NT2/D1 (cell line): ENCODE results near the gene ZFYVE9.

Source experiments
- DNase-seq: peaks from one replicate; pipeline ENCODE4 v3.0.0-alpha.2; 2011; ENCODE audit warnings: low read depth, low spot score
- H3K27me3 ChIP-seq: 2 replicates; pipeline ENCODE4 v1.6.0; 2011; ENCODE audit warnings: mild to moderate bottlenecking; ENCODE audit not compliant: insufficient read length, insufficient read depth
- H3K36me3 ChIP-seq: 2 replicates; pipeline ENCODE4 v1.6.1; 2011; ENCODE audit warnings: mild to moderate bottlenecking, low read length, mixed read lengths; ENCODE audit not compliant: insufficient read depth, insufficient read length
- H3K4me1 ChIP-seq: 2 replicates; pipeline ENCODE4 v1.5.1; 2011; ENCODE audit not compliant: insufficient read depth, insufficient read length
- H3K4me3 ChIP-seq: 2 replicates; pipeline ENCODE4 v1.5.1; 2011; ENCODE audit warnings: low read depth; ENCODE audit not compliant: insufficient read length
- H3K9ac ChIP-seq: 2 replicates; pipeline ENCODE4 v1.6.0; 2011; ENCODE audit warnings: low read depth; ENCODE audit not compliant: insufficient read length
- H3K9me3 ChIP-seq: 2 replicates; pipeline ENCODE4 v1.5.1; 2011; ENCODE audit warnings: mild to moderate bottlenecking, low read length; ENCODE audit not compliant: insufficient read depth
- SUZ12 ChIP-seq: IDR thresholded peaks from 2 replicates; pipeline ENCODE4 v1.6.1; 2011; ENCODE audit not compliant: insufficient read length, insufficient read depth; ENCODE audit errors: extremely low read depth
- YY1 ChIP-seq: IDR thresholded peaks from 2 replicates; pipeline ENCODE4 v1.6.1; 2011; ENCODE audit not compliant: insufficient read length, insufficient read depth
- ZNF274 ChIP-seq: IDR thresholded peaks from 2 replicates; pipeline ENCODE4 v1.6.1; 2011; ENCODE audit warnings: mild to moderate bottlenecking, low read depth, low read length

Gene ZFYVE9

DNA sequence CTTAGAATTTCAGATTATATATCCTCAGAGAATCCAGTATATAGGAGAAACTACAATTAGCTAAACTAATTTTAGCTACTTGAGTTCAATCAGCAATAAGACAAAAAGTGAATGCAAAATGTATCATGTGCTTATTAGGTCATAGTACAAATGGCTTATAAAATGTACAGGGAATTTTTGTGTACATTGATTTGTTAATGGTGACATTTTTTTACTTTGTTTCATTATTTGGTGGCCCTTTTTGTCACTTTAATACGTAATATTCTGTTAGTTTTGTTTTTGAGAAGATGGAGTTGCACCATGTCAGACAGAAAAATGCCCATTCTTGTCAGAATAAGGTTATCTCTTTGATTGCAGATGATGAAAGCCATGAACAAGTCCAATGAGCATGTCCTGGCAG is 190.5 kb downstream of the ZFYVE9 start:
- DNase-seq, result no peak
- TF ChIP-seq SUZ12 (no peak), YY1 (no peak)
- H3K9me3 ChIP-seq, result no peaks in the 10 kb centered on the region
- H3K4me3 ChIP-seq, result no peak overlapping the region
- H3K4me1 ChIP-seq, result no peaks in the 10 kb centered on the region
- H3K27me3 ChIP-seq, result no peaks in the 10 kb centered on the region
- H3K36me3 ChIP-seq, result peaks cover 3% of the 10 kb centered on the region
- no peak overlapping the region for H3K9ac ChIP-seq

DNA sequence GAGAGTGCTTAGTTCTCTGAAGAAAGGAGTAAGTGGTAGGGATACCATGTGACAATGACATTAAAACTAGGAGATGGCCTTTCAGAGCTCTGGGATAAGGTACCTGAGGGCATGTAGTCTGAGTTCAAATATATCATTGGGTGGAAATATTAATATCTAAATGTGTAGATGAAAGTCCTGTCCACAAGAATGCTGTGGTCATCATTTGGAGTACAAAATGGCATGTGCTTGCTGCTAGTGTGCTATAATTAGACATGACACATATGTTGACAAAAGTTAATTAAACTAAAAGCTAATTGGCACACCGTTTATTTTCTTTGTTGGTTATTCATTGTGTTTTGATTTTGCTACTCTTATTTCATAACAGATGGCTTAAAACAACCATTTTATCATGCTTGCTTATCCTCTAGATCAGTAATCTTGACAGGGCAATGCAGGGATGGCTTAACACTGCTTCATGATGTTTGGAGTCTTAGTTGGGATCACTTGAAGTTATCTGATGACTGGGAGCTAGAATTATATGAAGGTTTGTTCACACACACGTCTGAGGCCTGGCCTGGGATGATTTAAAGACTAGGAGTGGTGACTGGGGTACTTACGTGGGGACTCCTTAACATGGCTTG is 193.1 kb downstream of the ZFYVE9 start:
- no peak overlapping the region for H3K9ac ChIP-seq
- H3K27me3 ChIP-seq, result no peaks in the 10 kb centered on the region
- no peak for DNase-seq
- no peaks in the 10 kb centered on the region for H3K4me1 ChIP-seq
- no peaks in the 10 kb centered on the region for H3K9me3 ChIP-seq
- no peak overlapping the region for H3K4me3 ChIP-seq
- H3K36me3 ChIP-seq, result peaks cover 5% of the 10 kb centered on the region
- no peak for TF ChIP-seq ZNF274
- TF ChIP-seq SUZ12, result no peak
- TF ChIP-seq YY1, result no peak

DNA sequence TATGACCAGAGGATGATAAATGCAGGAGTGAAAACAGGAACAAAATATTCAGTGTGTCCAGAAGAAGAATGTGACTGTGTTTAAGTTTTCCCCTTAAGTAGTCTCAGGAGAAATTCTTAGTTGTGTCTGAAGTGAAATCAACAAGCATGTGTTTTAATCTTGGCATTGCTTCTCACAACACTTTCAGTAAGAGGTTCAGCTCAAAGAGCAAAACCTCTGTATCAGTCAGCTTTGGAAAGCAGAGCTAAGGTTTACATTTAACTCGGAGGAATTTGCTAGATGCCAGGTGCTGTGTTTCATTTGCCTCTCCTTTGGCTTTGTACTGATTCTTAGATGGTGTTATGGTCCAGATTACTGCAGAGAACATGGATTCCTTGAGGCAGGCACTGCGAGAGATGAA is 195.6 kb downstream of the ZFYVE9 start:
- Histone ChIP-seq H3K9ac (no peak overlapping the region), H3K4me1 (no peaks in the 10 kb centered on the region), H3K4me3 (no peak overlapping the region), H3K36me3 (peaks cover 5% of the 10 kb centered on the region), H3K27me3 (no peaks in the 10 kb centered on the region), H3K9me3 (no peaks in the 10 kb centered on the region)
- no peak for DNase-seq
- TF ChIP-seq SUZ12, result no peak
- no peak for TF ChIP-seq YY1
- TF ChIP-seq ZNF274, result no peak

DNA sequence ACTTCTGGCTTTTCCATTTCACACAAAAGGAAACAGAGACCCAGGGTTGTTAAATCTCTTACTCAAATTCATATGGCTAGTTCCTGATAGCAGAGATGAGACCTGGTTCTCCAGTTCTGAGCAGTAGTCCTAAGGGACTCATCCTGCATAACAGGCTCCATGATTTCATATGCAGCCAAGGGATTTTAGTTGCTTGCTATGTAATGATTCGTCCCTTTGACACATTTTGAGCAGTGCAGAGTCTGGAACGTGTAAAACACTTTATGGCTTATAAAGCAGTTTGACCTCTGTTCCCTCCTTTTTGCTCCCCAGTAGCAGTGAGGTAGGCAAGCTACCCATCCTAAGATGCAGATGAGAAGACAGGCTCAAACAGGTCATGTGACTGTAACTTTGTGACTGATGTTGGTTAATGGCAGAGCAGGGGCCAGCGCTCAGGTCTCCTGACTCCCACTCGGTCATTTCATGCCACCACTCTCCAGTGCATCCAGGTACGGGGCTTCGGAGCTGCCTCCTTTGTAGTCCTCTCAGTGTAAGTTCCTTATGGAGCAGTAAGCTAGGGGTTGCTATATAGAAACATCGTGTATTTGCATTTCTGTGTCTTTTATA is 199.9 kb downstream of the ZFYVE9 start:
- Histone ChIP-seq H3K9ac (no peak overlapping the region), H3K9me3 (no peaks in the 10 kb centered on the region), H3K27me3 (no peaks in the 10 kb centered on the region), H3K4me3 (no peak overlapping the region), H3K36me3 (peaks cover 4% of the 10 kb centered on the region), H3K4me1 (no peaks in the 10 kb centered on the region)
- TF ChIP-seq SUZ12, result no peak
- no peak for TF ChIP-seq YY1
- no peak for TF ChIP-seq ZNF274
- no peak for DNase-seq

DNA sequence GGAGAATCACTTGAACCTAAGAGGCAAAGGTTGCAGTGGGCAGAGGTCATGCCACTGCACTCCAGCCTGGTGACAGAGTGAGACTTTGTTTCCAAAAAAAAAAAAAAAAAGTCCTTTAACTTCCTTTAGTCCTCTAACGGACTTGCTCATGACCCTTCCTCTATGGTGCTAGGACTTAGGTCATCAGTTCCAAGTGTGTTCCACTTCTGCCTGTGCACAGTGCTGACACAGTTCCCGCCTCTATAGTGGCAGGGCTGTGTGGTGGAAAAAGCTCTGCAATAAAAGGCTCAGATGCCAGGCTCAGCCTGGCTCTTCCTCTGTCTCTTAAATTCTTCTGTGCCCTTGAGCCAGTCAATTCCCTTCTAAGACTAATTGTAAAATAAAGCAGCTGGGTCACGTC is 202.1 kb downstream of the ZFYVE9 start:
- H3K9ac ChIP-seq, result no peak overlapping the region
- DNase-seq, result no peak
- peaks cover 3% of the 10 kb centered on the region for H3K36me3 ChIP-seq

DNA sequence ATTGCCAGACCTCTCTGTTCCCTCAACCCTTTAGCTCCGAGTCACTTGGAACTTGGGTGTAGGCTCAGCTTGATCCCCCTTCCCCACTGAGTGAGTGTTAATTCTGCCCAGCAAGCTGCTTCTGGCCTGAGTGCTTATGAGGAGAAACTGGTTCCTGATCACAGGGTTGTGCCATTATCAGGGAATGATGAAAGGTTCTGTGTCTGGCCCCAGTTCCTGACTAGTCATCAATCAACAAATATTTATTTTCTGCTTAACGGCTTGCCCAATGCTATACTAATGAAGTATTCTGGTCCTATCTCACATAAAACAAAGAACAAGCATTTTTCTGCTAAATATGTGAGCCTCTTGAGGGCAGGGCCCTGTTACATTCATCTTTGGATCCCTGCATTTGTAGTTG is 203.4 kb downstream of the ZFYVE9 start:
- peaks cover 7% of the 10 kb centered on the region for H3K36me3 ChIP-seq
- no peak for TF ChIP-seq YY1
- no peak for TF ChIP-seq ZNF274
- no peak for TF ChIP-seq SUZ12
- no peak for DNase-seq

More for the DNA sequence above, 202.1 kb downstream of the ZFYVE9 start:
- TF ChIP-seq YY1, result no peak
- Histone ChIP-seq H3K4me3 (no peak overlapping the region), H3K9me3 (no peaks in the 10 kb centered on the region), H3K4me1 (no peaks in the 10 kb centered on the region), H3K27me3 (no peaks in the 10 kb centered on the region)

DNA sequence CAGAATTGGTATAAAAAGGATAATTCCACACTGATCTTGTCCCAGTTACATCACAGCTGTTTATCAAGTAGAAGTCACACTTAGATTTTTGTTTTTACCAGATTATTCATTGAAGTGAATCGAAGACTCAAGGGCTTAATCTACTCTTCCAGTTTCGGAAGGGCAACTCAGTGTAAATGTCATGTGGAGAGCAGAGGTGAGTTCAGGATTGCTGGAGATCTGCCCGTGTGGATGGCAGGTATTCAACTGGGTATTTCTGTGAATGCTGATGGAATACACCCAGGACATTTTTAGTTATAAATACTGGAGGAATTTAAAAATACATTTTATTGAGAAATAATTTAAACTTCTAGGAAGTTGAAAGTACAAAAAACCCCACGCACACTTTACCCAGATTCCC is 204.8 kb downstream of the ZFYVE9 start:
- peaks cover 7% of the 10 kb centered on the region for H3K36me3 ChIP-seq
- H3K27me3 ChIP-seq, result no peaks in the 10 kb centered on the region
- no peak overlapping the region for H3K4me3 ChIP-seq
- H3K9ac ChIP-seq, result no peak overlapping the region
- TF ChIP-seq ZNF274, result no peak
- no peak for TF ChIP-seq SUZ12
- TF ChIP-seq YY1, result no peak
- no peaks in the 10 kb centered on the region for H3K9me3 ChIP-seq
- no peak for DNase-seq
- peaks cover 3% of the 10 kb centered on the region for H3K4me1 ChIP-seq

More for the DNA sequence above, 203.4 kb downstream of the ZFYVE9 start:
- Histone ChIP-seq H3K9me3 (no peaks in the 10 kb centered on the region), H3K27me3 (no peaks in the 10 kb centered on the region), H3K9ac (no peak overlapping the region), H3K4me3 (no peak overlapping the region), H3K4me1 (no peaks in the 10 kb centered on the region)
